GM21825 (cell line): Measurements from ENCODE around the gene C19orf67.
A peak's percentile ranks its signal among the peaks of the same experiment; 100 is the strongest.

Experiments
- ATAC-seq: cut with Tn5 transposase; IDR thresholded peaks from one replicate; pipeline ENCODE4 v1.9.1; 2021; ENCODE audit warnings: mild to moderate bottlenecking, moderate library complexity; ENCODE audit not compliant: unreplicated experiment

C19orf67 gene

DNA sequence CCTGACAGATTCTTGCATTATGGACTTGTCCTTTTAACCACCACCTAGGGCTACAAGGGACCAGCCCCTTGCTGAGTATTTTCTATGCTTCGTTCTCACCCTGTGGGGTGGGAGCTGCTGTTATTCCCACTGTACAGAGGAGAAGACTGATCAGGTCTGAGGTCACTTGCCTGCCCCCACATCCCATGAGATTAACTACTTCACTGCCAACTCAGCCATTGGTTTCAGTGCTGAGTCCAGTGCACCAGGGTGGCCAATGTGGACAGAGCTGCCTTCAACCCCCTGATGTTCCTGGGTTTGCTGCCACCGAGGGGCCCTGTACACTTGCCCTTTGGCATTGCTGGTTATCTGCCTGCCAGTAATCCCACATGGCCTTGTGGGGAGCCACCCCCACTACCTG is 25.1 kb upstream of the C19orf67 start:
- no peak for ATAC-seq

DNA sequence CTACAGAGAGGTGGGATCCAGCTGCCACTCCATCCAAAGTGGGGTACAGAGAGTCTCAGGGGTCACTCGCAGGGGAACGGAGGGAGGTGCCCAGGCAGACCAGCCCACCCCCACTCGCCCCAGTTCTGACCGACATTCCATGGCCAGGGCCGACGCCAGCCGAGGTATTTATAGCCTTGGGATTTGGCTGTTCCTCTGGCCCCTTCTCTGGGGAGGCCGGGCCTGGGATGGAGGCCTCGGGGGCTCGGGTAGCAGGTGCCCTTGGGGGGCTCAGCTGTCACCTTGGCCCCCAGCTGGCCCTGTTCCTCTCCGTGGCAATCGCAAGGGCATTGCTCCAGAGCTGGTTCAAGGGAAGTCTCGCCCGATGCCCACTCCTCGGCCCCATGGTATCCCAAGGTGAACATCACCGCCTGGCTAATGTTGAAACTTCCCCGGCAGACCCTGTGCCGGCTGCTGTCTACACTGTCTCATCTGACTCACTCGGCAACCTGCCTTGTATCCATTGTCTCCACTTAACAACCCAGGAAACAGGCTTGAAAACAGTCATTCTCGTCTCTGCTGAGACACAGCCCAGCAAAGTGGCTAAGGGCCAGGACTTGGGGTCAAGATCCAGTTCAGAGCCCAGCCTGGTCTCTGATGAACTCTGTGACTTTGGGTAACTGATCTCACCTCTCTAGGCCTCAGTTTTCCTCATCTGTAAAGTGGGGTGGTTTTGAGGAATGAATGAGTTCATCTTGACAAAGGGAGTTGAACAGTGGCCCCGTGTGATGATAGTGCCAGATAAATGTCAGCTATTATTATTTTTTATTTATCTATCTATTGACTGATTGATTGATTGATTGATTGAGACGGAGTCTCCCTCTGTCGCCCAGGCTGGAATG is 22.2 kb upstream of the C19orf67 start:
- no peak for ATAC-seq

DNA sequence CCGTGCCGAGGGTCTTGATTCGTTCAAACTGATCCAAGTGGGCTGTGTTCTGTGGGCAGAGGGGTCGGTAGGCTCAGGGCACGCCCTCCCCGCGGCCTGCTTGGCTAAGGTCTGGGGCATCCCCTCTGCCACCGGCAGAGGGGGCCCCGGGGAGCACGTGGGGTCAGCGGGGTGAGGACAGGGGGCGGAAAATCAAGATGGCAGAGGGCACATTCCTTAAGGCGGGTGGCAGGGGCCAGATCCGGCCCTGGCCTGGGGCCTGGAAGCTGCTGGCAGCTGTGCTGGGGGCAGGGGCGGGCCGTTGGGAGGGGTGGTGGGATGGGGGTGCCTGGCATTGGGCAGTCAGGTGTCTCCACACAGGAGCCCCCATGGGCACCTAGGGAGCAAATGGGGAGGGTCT is 21.3 kb upstream of the C19orf67 start:
- ATAC-seq = no peak

- ATAC-seq = no peak
Measured at GRCh38 chr19:14105680-14106079, 20.1 kb upstream of the C19orf67 start.

DNA sequence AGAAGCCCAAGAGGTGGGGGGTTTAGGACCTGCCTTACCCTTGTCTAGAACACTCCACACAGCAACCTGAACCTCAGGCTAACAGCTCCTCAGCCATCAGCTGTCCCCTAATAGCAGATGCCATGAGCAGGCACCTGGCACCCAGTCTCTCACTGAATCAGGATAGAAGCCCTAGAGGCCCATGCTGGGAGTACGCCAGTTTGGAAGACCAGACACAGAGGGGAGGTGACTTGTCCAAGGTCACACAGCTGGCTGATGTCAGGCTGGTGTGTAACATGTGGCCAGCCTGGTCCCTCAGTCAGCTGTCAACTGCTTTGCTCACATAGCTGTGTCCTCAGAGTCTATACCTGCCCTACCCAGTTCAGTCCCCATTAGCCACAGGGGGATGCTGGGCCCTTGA is 17.7 kb upstream of the C19orf67 start:
- no peak for ATAC-seq

GRCh38 chr19:14102756-14103155 is 17.2 kb upstream of the C19orf67 start:
- no peak for ATAC-seq

DNA sequence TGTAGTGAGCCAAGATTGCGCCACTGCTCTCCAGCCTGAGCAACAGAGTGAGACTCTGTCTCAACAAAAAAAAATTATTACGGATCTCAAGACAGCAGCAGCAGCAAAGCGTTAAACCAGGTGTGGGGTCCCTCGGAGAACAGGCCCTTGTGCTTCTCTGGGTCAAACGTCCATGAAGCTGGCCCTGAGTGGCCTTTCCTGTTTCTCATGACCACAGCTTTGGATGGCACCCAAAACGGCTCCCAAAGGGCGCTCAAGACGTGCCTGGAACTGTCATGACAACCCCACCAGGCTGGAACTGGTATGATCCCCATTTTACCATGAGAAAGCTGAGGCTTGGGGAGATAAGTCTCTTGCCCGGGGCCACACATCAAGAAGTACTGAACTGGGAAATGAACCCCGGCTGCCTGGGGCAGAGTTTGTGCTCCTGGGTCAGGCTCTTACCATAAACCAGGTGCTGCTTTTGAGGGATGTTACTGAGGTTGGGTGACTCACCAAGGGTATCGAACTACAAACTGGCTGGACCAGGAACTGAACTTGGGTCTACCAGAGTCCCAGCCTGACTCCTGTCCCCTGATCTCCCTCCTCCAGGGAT is 16.6 kb upstream of the C19orf67 start:
- ATAC-seq = no peak

GRCh38 chr19:14101003-14101545 is 15.5 kb upstream of the C19orf67 start:
- ATAC-seq = no peak

DNA sequence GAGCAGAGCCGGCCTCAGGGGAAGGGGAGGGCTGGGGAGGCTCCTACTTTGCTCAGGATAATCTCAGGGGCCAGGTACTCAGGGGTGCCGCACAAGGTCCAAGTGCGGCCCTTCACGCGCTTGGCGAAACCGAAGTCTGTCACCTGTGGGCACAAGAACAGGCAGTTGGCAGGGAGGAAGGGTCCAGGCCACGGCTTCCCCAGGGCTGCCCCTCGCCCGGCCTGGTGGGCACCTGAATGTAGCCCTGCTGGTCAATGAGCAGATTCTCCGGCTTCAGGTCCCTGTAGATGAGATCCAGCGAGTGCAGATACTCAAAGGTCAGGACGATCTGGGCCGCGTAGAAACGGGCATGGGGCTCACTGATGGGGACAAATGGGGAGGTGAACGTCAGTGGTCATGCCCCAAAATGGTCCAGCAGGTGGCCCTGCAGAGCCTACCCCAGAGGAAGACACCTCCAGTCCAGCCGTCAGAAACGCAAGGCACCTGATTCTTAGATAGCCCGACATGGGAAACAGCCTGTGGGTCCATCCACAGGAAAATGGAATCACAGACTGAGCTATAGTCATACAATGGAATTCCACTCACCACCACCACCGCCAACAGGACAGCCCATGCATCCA is 12.1 kb upstream of the C19orf67 start:
- ATAC-seq = no peak

GRCh38 chr19:14096272-14096992 is 10.8 kb upstream of the C19orf67 start:
- no peak for ATAC-seq

DNA sequence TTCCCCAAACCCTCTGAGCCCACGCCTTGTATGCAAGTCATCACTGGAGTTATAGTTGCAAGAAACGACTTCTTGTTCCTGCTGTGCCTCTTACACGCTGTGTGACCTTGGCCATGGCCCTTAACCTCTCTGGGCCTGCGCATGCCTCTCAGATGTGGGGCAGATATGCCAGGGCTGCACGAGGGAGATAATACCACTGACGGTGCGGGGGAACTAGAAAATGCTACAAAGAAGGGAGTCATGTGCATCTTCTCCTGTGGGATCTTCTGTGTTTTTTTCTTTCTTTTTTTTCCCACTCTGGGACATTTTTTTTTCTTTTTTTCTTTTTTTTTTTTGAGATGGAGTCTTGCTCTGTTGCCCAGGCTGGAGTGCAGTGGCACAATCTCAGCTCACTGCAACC is 9.3 kb upstream of the C19orf67 start:
- no peak for ATAC-seq

GRCh38 chr19:14093117-14093823 is 7.7 kb upstream of the C19orf67 start:
- no peak for ATAC-seq

GRCh38 chr19:14091813-14092462 is 6.4 kb upstream of the C19orf67 start:
- ATAC-seq = peak; percentile 9

GRCh38 chr19:14091081-14091812 is 5.7 kb upstream of the C19orf67 start:
- peak; percentile 43 for ATAC-seq

DNA sequence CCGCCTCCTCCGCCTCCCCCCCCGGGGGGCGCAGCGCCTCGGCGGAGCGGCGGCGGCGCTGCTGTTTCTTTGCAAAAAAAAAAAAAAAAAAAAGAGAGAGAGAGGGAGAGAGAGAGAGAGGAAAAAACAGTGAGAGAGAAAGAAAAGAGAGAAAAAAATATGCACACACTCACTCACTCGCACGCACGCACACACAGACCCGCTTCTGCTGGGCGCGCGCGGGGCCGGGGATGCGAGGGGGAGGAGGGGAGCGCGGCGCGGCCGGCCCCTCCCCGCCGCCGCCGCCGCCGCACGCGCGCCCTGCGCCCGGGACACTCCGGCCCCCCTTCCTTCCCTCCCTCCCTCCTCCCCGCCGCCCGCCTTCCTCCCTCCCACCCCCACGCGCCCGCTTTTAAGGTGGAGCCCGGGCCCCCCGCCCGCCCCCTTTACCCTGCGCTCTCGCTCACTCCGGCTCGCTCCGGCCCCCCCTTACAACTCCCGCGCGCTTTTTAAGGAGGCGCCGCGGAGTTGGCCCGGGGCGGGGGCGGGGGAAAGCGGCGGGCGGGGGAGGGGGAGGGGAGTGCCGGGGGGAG is 5.0 kb upstream of the C19orf67 start, which contains the start of gene SAMD1:
SAMD1 (minus strand) TSS at position 243 of the 572 bp plus-strand sequence.
- peak; percentile 33 for ATAC-seq

DNA sequence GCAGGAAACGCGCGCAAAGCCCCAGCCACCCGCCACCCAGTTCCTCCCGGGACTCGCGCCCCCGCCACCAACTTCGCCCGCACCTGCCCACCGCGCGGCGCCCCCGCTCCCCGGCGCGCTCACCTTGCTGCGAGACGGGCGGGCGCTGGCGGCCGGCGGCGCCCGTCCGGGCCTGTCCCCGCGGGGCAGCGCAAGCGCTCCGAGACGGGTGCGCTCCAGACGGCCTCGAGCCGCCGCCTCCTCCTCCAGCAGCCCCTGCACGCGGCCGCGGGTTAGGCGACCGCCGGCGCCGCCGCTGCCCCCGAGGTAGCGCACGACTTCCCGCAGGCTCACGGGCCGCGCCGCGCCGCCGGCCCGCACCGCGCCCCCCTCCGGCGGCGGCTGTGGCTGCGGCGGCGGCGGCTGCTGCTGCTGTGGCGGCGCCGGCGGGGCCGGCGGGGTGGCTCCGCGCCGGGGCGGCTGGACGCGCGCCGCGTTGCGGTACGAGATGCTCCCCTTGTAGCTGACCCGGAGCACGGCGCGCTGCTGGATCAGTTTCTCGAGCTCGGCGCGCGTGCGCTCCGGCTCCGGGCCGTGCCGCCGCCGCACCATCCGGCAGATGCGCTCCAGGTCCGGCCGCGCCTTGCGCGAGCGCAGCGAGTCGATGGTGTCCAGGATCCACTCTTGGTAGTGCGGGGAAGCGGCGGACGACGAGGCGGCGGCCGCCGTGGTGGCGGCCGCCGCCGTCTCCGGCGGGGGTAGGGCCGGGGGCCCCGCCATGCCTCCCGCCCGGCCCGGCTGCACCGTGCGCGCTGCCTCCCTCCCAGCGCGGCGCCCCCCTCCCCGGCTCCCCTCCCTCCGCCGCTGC is 4.3 kb upstream of the C19orf67 start:
- no peak for ATAC-seq

- no peak for ATAC-seq
Measured at GRCh38 chr19:14089412-14089661, 3.8 kb upstream of the C19orf67 start.
